Parathyroid adenoma (tissue), 2 donors: ENCODE measurements around the gene SOX15.

ENCODE experiments used
- H2AFZ ChIP-seq: fragments of 300-600 bp; sonication (generic); one replicate; pipeline ENCODE4 v1.7.0; 2017; ENCODE audit warnings: antibody characterized with exemption, mild to moderate bottlenecking
- H3K27ac ChIP-seq: fragments of 300-600 bp; sonication (generic); one replicate; pipeline ENCODE4 v1.7.0; 2017
- H3K27me3 ChIP-seq: fragments of 300-600 bp; sonication (generic); one replicate; pipeline ENCODE4 v1.7.0; 2017; ENCODE audit warnings: low read length; ENCODE audit not compliant: control insufficient read depth, insufficient read depth
- H3K36me3 ChIP-seq: fragments of 300-600 bp; sonication (generic); one replicate; pipeline ENCODE4 v1.7.0; 2017; ENCODE audit warnings: low read length; ENCODE audit not compliant: control insufficient read depth, insufficient read depth
- H3K4me1 ChIP-seq: fragments of 300-600 bp; sonication (generic); one replicate; pipeline ENCODE4 v1.7.0; 2017; ENCODE audit warnings: control low read depth
- H3K4me2 ChIP-seq: fragments of 300-600 bp; sonication (generic); one replicate; pipeline ENCODE4 v1.7.0; 2017; ENCODE audit warnings: low read length
- H3K4me3 ChIP-seq: fragments of 300-600 bp; sonication (generic); one replicate; pipeline ENCODE4 v1.7.0; 2017; ENCODE audit warnings: low read depth, low read length
- H3K79me2 ChIP-seq: fragments of 300-600 bp; sonication (generic); one replicate; pipeline ENCODE4 v1.7.0; 2017; ENCODE audit warnings: control low read depth
- H3K9ac ChIP-seq: fragments of 300-600 bp; sonication (generic); one replicate; pipeline ENCODE4 v1.7.0; 2017; ENCODE audit warnings: mild to moderate bottlenecking
- H3K9me3 ChIP-seq: fragments of 300-600 bp; sonication (generic); one replicate; pipeline ENCODE4 v1.7.0; 2017; ENCODE audit warnings: low read length; ENCODE audit not compliant: control insufficient read depth
- CTCF ChIP-seq: fragments of 300-600 bp; sonication (generic); IDR thresholded peaks from one replicate; pipeline ENCODE4 v1.7.0; 2017; ENCODE audit warnings: antibody characterized with exemption, mild to moderate bottlenecking
- donor health status: primary hyperparathyroidism.

SOX15 gene

GRCh38 chr17:7577327-7578199, 12.3 kb downstream of the SOX15 start:
- H2AFZ ChIP-seq: no peak overlapping the region
- H3K4me2 ChIP-seq: no peak overlapping the region
- no peak overlapping the region for H3K9ac ChIP-seq
- H3K79me2 ChIP-seq: peaks cover 17% of the 10 kb centered on the region
- H3K27me3 ChIP-seq: no peaks in the 10 kb centered on the region
- no peak overlapping the region for H3K27ac ChIP-seq
- no peak for TF ChIP-seq CTCF
- no peaks in the 10 kb centered on the region for H3K36me3 ChIP-seq
- H3K4me1 ChIP-seq: peaks cover 11% of the 10 kb centered on the region
- no peaks in the 10 kb centered on the region for H3K9me3 ChIP-seq
- no peak overlapping the region for H3K4me3 ChIP-seq

GRCh38 chr17:7576432-7576937, 13.4 kb downstream of the SOX15 start:
- H3K36me3 ChIP-seq: no peaks in the 10 kb centered on the region
- H3K9ac ChIP-seq: no peak overlapping the region
- H3K4me2 ChIP-seq: no peak overlapping the region
- no peak overlapping the region for H2AFZ ChIP-seq
- no peaks in the 10 kb centered on the region for H3K9me3 ChIP-seq
- H3K27me3 ChIP-seq: no peaks in the 10 kb centered on the region
- no peak overlapping the region for H3K4me3 ChIP-seq
- no peak overlapping the region for H3K27ac ChIP-seq
- peaks cover 16% of the 10 kb centered on the region for H3K79me2 ChIP-seq
- peaks cover 9% of the 10 kb centered on the region for H3K4me1 ChIP-seq
- TF ChIP-seq CTCF: no peak

GRCh38 chr17:7575959-7576358, 13.9 kb downstream of the SOX15 start:
- no peak overlapping the region for H2AFZ ChIP-seq
- peaks cover 16% of the 10 kb centered on the region for H3K79me2 ChIP-seq
- H3K4me3 ChIP-seq: no peak overlapping the region
- H3K36me3 ChIP-seq: no peaks in the 10 kb centered on the region
- no peak overlapping the region for H3K9ac ChIP-seq
- no peak for TF ChIP-seq CTCF
- H3K27ac ChIP-seq: no peak overlapping the region
- H3K4me2 ChIP-seq: no peak overlapping the region
- no peaks in the 10 kb centered on the region for H3K27me3 ChIP-seq
- H3K9me3 ChIP-seq: no peaks in the 10 kb centered on the region
- peaks cover 9% of the 10 kb centered on the region for H3K4me1 ChIP-seq

- no peak overlapping the region for H3K4me3 ChIP-seq
- no peak overlapping the region for H3K27ac ChIP-seq
- H3K4me1 ChIP-seq: peaks cover 9% of the 10 kb centered on the region
- no peaks in the 10 kb centered on the region for H3K36me3 ChIP-seq
- no peak for TF ChIP-seq CTCF
- H3K9ac ChIP-seq: no peak overlapping the region
- H3K9me3 ChIP-seq: no peaks in the 10 kb centered on the region
- H3K4me2 ChIP-seq: no peak overlapping the region
- no peaks in the 10 kb centered on the region for H3K27me3 ChIP-seq
- peaks cover 16% of the 10 kb centered on the region for H3K79me2 ChIP-seq
- H2AFZ ChIP-seq: no peak overlapping the region
Measured at GRCh38 chr17:7575481-7575883, 14.4 kb downstream of the SOX15 start.
